Stimulated activated CD4-positive, alpha-beta T cell treated with anti-CD3 and anti-CD28 coated beads, Interleukin-15, amount 100 ng/mL, for 1 hour (primary cell): Measurements from ENCODE around the gene CAMK2D.
A peak's percentile ranks its signal among the peaks of the same experiment; 100 is the strongest.

ENCODE experiments used
- DNase-seq, 2 donors: peaks; one replicate each; pipeline ENCODE4 v3.0.0-alpha.2; 2020; ENCODE audit warnings: low read depth in 1 of 2, low spot score in 1 of 2

CAMK2D gene

GRCh38 chr4:113575401-113575800, 186.1 kb downstream of the CAMK2D start:
- no peak for DNase-seq

- no peak for DNase-seq
Measured at GRCh38 chr4:113574636-113575103, 186.9 kb downstream of the CAMK2D start.

DNA sequence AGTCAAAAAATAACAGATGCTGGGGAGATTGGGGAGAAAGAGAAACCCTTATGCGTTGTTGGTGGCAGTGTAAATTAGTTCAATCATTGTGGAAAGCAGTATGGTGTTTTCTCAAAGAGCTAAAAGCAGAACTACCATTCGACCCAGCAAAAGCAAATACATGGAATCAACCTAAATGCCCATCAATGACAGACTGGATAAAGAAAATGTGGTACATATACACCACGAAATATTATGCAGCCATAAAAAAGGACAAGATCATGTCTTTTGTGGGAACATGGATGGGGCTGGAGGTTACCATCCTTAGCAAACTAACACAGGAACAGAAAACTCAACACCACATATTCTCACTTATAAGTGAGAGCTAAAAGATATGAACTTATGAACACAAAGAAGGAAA, 188.9 kb downstream of the CAMK2D start:
- no peak for DNase-seq

- DNase-seq, result no peak
Measured at GRCh38 chr4:113566015-113566795, 195.3 kb downstream of the CAMK2D start.

DNA sequence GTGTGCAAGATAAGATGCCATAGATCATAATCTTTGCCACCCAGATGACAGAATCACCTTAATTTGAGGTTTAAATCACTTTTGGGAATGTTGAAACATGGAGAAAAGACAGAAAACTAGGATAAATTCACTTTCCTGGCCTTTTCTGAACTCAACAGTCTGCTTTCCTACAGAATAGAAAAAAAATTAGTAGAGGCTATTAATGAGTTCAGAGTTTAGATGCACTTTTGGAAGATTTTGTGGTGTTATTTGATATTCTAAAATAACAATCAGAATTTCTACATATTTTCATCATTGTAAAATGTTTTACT, 195.9 kb downstream of the CAMK2D start:
- no peak for DNase-seq

GRCh38 chr4:113564493-113564892, 197.0 kb downstream of the CAMK2D start:
- no peak for DNase-seq

DNA sequence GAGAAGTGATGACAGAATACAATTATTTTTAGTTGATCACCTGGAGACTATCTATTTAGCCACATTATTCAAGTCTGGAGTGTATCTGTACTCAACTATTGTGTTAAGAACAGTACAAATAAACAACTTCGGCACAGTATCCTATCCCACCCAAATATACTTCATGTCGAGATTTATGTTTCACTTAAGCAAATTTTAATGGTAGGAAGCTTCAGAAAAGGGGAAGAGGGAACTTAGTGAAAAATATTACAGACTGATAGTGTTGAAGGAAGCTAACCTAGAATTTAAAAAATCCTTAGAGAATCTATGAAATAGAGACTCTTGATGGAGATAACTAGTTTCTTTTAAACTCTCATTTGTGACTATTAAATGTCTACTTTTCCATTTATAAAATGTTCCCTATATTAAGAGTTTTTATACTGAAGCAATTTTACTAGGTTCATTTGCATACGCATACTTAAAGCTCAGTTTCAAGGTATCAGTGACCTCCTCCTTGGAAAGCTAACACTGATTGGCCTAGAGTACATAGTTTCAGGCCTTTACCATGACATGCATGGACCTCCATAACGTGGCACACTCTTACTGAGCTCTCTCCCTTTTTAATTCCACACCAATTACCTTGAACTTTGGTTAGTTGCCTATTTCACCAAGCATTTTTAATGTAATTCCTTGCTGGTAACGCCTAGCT, 197.7 kb downstream of the CAMK2D start:
- DNase-seq, result no peak

DNA sequence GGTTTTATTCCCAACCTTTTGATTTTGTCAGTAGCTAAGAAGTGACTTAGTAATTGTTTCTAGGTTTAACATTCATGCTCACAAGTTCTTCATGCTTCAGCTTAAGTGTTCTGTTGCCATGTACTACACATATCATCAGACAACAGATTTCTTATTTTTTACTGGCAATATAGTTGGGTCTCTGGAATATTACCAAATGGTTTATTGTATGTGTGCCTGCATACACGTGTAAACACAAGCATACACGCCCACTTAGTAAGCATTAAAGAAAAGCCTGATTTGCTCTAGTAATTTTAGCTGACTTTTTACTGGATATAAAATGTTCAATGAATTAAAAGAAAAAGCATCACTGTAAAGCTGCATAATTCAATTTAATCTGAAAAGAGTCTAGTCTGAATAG, 199.8 kb downstream of the CAMK2D start:
- DNase-seq, result no peak

GRCh38 chr4:113561092-113561491, 200.4 kb downstream of the CAMK2D start:
- DNase-seq, result no peak

DNA sequence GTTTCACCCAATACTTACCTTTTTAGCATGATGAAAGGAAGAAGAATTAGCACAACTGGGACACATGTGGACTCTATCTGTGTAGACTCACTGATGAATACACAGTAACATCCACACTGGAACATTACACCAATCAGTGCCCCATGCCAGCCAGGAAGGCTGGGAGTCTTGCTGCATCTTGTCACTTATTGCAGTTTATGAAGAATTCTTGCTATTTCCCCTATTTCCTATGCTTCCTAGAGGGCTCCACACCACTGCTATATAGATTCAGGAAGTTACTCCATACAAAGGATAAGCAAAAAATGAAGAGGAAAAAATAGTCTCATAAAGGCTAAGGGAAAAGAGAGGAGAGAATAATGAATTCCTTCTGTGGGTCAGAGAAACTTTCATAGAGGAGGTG, 201.0 kb downstream of the CAMK2D start:
- no peak for DNase-seq

- DNase-seq, result no peak
Measured at GRCh38 chr4:113559947-113560346, 201.6 kb downstream of the CAMK2D start.

DNA sequence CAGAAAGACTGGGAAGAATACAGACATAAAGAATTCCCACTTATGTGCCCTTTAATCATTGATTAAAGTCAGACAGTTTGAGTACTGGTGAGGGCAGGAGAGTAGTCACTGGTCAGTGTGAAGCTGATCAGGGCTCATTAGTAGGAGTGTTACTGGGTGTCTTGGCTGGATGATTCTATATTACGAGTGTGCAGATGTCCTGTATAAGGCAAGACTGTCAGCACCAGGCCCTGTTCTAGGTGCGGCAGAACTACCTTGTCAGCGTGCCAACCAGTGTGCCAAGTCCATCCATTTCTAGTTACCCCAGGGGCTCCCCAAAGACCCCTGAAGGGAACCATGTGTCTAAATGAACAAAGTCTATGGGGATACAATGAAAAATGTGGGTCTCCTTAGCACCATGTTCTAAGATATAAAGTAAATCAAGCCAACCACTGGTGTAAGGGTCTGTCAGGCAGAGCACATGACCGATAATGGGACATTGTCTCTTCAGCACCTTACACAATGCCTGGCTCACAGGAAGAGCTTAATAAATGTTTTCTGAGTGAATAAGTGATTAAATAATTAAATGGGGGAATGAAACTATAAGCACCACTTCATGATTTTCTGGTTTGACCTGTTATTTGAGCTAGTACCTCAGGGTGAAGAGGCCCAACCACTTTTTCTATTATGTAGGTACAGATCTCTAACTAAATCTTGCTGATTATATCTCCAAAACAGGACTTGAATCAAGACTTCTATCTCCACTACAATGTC, 205.0 kb downstream of the CAMK2D start:
- no peak for DNase-seq

- no peak for DNase-seq
Measured at GRCh38 chr4:113555868-113556267, 205.7 kb downstream of the CAMK2D start.

GRCh38 chr4:113553082-113553481, 208.5 kb downstream of the CAMK2D start:
- DNase-seq, result no peak

GRCh38 chr4:113550510-113550909, 211.0 kb downstream of the CAMK2D start:
- no peak for DNase-seq

DNA sequence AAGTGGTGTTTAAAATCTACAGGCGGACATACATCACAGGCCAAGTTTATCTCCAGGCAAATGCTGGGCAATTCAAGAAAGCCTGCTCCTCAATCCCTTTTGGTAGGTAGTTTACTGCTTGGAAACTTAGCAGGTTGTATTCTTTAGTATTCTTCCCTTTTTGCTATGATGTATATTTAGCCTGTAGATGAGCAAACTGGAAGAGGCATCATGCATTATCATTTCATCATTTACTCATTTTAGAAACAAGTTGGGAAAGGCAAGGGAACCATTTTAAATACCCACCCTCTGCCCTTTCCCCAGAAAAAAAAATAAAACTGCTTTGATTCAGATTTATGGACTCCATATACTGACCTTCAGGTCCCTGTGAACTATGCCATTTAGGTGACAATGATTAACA, 213.2 kb downstream of the CAMK2D start:
- DNase-seq, result no peak

- DNase-seq, result peak; percentile 67 to 77
Measured at GRCh38 chr4:113547487-113548042, 214.0 kb downstream of the CAMK2D start.

DNA sequence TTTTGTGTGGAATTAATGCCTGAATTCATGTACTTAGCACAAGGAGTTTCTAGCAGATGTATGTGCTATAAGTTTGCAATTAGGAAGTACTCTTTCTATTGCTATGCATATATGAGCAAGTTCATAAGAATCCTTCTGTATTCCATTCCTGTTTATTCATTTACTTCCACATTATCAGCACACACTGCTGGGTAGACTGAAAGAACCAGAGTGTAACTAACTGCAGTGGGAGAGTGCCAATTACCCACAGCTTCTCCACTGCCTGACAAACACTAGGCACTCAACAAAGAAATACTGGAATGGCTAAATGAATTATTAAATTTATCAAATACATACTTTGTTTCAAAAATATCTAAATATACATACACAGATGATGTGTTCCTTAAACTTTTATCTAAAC, 219.6 kb downstream of the CAMK2D start:
- no peak for DNase-seq

DNA sequence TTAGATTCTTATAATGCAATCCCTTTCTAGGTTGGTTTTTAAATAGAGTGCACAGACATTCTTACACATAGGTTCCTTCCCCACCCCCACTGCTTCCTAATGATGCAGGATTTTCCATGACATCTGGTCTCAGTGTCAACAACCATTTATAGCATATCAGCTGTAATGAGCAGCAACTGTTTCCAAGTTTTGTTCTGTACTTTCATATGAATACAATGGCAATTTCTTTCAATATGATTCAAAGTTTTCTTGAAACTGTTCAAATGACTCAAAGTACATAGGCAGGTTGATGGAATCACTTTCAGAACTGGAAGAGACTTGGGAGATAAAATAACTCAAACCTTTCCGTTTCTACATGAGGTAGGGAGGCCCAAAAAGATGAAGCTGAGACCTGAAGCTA, 220.7 kb downstream of the CAMK2D start:
- DNase-seq, result no peak

GRCh38 chr4:113539408-113539807, 222.1 kb downstream of the CAMK2D start:
- no peak for DNase-seq

- no peak for DNase-seq
Measured at GRCh38 chr4:113537628-113538027, 223.9 kb downstream of the CAMK2D start.

GRCh38 chr4:113537203-113537602, 224.3 kb downstream of the CAMK2D start:
- no peak for DNase-seq
